GM23338 (cell line): ENCODE data around the gene LMF1. TPM values are rescaled to one million over a fixed set of nuclear protein-coding genes. Genes with fewer than 3 reads are reported as not detected.

ENCODE experiments used
- ATAC-seq: fragments of 200-7000 bp; cut with Tn5 transposase; 3 replicates; pipeline ENCODE4 v1.9.1; 2020
- DNase-seq: peaks from one replicate; pipeline ENCODE4 v3.0.0-alpha.2; 2015; ENCODE audit warnings: low spot score
- H2AFZ ChIP-seq: fragments of 200-600 bp; sonication (generic); 2 replicates; pipeline ENCODE4 v1.8.0; 2016; ENCODE audit warnings: antibody characterized with exemption, mild to moderate bottlenecking, moderate library complexity
- H3F3A ChIP-seq: fragments of 200-600 bp; sonication (generic); replicated peaks from 2 replicates; pipeline ENCODE4 v1.8.0; 2017; ENCODE audit warnings: antibody characterized with exemption, mixed run types, low read depth
- H3K27ac ChIP-seq: fragments of 200-600 bp; sonication (generic); 2 replicates; pipeline ENCODE4 v1.6.1; 2016; ENCODE audit warnings: low read depth
- H3K27me3 ChIP-seq: fragments of 200-600 bp; sonication (generic); 2 replicates; pipeline ENCODE4 v1.8.0; 2016; ENCODE audit warnings: mild to moderate bottlenecking, mixed run types, moderate library complexity; ENCODE audit not compliant: insufficient read depth
- H3K36me3 ChIP-seq: fragments of 200-600 bp; sonication (generic); 2 replicates; pipeline ENCODE4 v1.8.0; 2016; ENCODE audit warnings: mild to moderate bottlenecking; ENCODE audit not compliant: insufficient read depth
- H3K4me1 ChIP-seq: fragments of 200-600 bp; sonication (generic); 2 replicates; pipeline ENCODE4 v1.8.0; 2016; ENCODE audit warnings: mild to moderate bottlenecking, moderate library complexity; ENCODE audit not compliant: insufficient read depth
- H3K4me2 ChIP-seq: fragments of 200-600 bp; sonication (generic); 2 replicates; pipeline ENCODE4 v1.7.1; 2017; ENCODE audit warnings: mixed run types
- H3K4me3 ChIP-seq: fragments of 200-600 bp; sonication (generic); 2 replicates; pipeline ENCODE4 v1.6.1; 2016; ENCODE audit warnings: mixed run types
- H3K79me2 ChIP-seq: fragments of 200-600 bp; sonication (generic); replicated peaks from 2 replicates; pipeline ENCODE4 v1.8.0; 2017; ENCODE audit warnings: mild to moderate bottlenecking; ENCODE audit not compliant: insufficient read depth
- H3K9me2 ChIP-seq: fragments of 200-600 bp; sonication (generic); 2 replicates; pipeline ENCODE4 v1.8.0; 2017; ENCODE audit not compliant: insufficient read depth
- H4K20me1 ChIP-seq: fragments of 200-600 bp; sonication (generic); replicated peaks from 2 replicates; pipeline ENCODE4 v1.8.0; 2017; ENCODE audit warnings: mild to moderate bottlenecking; ENCODE audit not compliant: insufficient read depth
- H3K27ac Mint-ChIP-seq: 2 replicates; pipeline ENCODE4 v1.8.0; 2020; ENCODE audit warnings: inconsistent platforms, mild to moderate bottlenecking, moderate library complexity, mixed read lengths
- H3K27me3 Mint-ChIP-seq: 3 replicates; pipeline ENCODE4 v1.8.0; 2022; ENCODE audit warnings: low read depth, mild to moderate bottlenecking, moderate library complexity, mixed read lengths, inconsistent platforms; ENCODE audit not compliant: insufficient read depth, poor library complexity
- H3K36me3 Mint-ChIP-seq: 3 replicates; pipeline ENCODE4 v1.8.0; 2021; ENCODE audit warnings: low read depth, mild to moderate bottlenecking, inconsistent platforms, moderate library complexity, mixed read lengths
- H3K4me1 Mint-ChIP-seq: 3 replicates; pipeline ENCODE4 v1.8.0; 2020; ENCODE audit warnings: mild to moderate bottlenecking, inconsistent platforms, mixed read lengths
- H3K4me3 Mint-ChIP-seq: 3 replicates; pipeline ENCODE4 v1.8.0; 2021; ENCODE audit warnings: moderate library complexity, mild to moderate bottlenecking, inconsistent platforms, mixed read lengths
- H3K9me3 Mint-ChIP-seq: 3 replicates; pipeline ENCODE4 v1.8.0; 2020; ENCODE audit warnings: moderate library complexity, mild to moderate bottlenecking, inconsistent platforms, mixed read lengths
- JUNB ChIP-seq: IDR thresholded peaks from one replicate; pipeline ENCODE4 v1.6.1; 2016; ENCODE audit warnings: antibody characterized with exemption; ENCODE audit not compliant: unreplicated experiment
- POLR2AphosphoS5 ChIP-seq: IDR thresholded peaks from 2 replicates; pipeline ENCODE4 v1.6.1; 2016; ENCODE audit warnings: antibody characterized with exemption, low read depth
- STAT1 ChIP-seq: IDR thresholded peaks from one replicate; pipeline ENCODE4 v1.6.1; 2016; ENCODE audit warnings: antibody characterized with exemption; ENCODE audit not compliant: unreplicated experiment
- ZNF114 ChIP-seq: fragments of 250-450 bp; sonication (Bioruptor Pico); IDR thresholded peaks from 2 replicates; pipeline ENCODE4 v1.5.0; 2020; ENCODE audit warnings: mild to moderate bottlenecking, moderate library complexity
- ZNF462 ChIP-seq: fragments of 250-450 bp; sonication (Bioruptor Pico); IDR thresholded peaks from 2 replicates; pipeline ENCODE4 v1.5.0; 2020; ENCODE audit warnings: mild to moderate bottlenecking, moderate library complexity
- polyA plus RNA-seq: library from polyadenylated mRNA; unstranded; fragments of >200 nt; fragmentation: Nextera tagmentation; extraction: Ambion mirVana; gene quantifications from 2 replicates; pipeline ENCODE4 v1.2.1, GENCODE V29; 2016
- total RNA-seq: library from RNA; depleted of rRNA; stranded (reverse); fragments of >200 nt; shearing (Covaris generic); gene quantifications from 2 replicates; pipeline ENCODE4 v1.2.3, GENCODE V29; 2014

Gene LMF1
- total and polyA plus RNA-seq, 2 experiments from 2014 or later = 4.2 to 10.1 TPM

DNA sequence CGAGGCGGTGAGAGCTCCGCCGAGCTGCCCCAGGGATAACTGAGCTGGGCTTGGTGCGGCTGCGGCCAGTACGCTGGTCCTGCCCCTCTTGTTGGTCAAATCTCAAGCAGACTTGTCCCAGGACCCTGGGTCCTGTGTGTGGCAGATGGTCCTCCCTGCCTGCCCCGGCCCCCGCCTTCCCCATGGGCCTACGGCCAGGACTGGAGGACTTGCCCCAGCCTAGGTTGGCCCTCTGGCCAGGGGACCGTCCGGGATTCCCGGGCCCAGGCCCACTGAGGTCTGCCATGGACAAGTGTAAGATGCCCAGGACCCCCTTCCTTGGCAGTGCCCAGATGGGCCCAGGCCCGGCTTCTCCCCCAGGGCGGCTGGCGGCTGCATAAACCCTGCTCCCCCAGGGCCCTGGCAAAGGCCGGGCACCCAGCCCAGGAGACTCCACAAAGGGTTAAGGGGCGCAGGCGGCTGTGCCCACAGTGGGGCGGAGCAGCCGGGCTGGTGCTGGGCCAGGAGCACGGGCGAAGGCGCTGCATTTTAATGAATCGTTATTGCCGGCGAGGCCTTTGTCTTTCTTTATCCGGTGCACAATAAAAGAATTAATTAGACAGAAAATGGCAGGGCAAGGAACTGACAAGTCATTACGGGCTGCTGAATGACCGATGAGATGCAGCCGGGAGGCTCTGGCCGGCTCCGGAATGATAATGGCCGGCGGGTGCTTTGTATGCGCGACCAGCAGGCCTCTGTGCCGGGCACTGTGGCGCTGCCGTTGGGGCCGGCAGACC lies 19.9 kb upstream of the LMF1 start (continued):
- no peak for TF ChIP-seq ZNF462
- no peak for TF ChIP-seq ZNF114

DNA sequence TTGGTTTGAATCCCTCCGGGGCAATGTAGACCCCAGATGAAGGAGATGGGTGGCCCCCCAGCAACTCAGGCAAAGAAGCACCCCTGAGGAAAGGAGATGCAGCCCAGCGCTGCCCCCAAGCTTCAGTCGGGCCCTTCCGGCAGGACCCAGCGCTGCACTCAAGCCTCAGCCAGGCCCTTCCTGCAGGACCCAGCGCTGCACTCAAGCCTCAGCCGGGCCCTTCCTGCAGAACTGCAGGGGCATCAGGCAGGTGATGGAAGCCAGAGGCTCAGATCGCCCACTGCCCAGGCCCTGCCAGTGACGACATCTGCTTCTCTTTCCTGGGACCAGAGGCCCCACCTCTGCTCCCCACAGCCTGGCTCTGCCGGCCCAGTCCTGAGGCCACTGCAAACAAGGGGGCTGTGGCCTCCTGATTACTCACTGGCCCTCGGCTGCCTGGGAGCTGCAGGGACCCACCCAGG lies 18.6 kb upstream of the LMF1 start:
- Histone ChIP-seq H3K79me2 (no peaks in the 10 kb centered on the region), H3K9me2 (no peaks in the 10 kb centered on the region), H4K20me1 (no peaks in the 10 kb centered on the region), H2AFZ (no peak overlapping the region), H3K4me3 (no peak overlapping the region), H3K4me1 (no peaks in the 10 kb centered on the region), H3K36me3 (no peaks in the 10 kb centered on the region), H3F3A (no peaks in the 10 kb centered on the region), H3K4me2 (no peak overlapping the region), H3K27ac (no peak overlapping the region), H3K27me3 (no peaks in the 10 kb centered on the region)
- Mint-ChIP-seq H3K9me3 (peaks cover 1% of the 10 kb centered on the region; the same call in 1 of the 3 replicates), H3K4me3 (no peak overlapping the region), H3K27me3 (no peaks in the 10 kb centered on the region), H3K4me1 (no peaks in the 10 kb centered on the region), H3K27ac (no peak overlapping the region), H3K36me3 (peaks cover 3% of the 10 kb centered on the region; the same call in 1 of the 3 replicates)
- ATAC-seq = peak; percentile 11; the same call in 1 of the 3 replicates
- TF ChIP-seq ZNF462 (no peak), JUNB (no peak), STAT1 (no peak), POLR2AphosphoS5 (no peak)
- no peak for DNase-seq
